ENCODE data around the gene BTC.

The BTC gene

GRCh38 chr4:74757136-74757535 is 37.2 kb downstream of the BTC start:
- Histone ChIP-seq H3K4me1 (ENCODE audit: control insufficient read depth, insufficient read depth, low read length) (no peaks in the 10 kb centered on the region), H3K4me3 (ENCODE audit: low read depth, low read length) (no peak overlapping the region), H3K36me3 (ENCODE audit: control insufficient read depth, insufficient read depth, low read length) (no peaks in the 10 kb centered on the region), H3K27me3 (ENCODE audit: control insufficient read depth, insufficient read depth, low read length) (no peaks in the 10 kb centered on the region), H3K9ac (ENCODE audit: low read length) (no peak overlapping the region), H3K9me3 (ENCODE audit: control insufficient read depth, insufficient read depth, low read depth, low read length) (no peaks in the 10 kb centered on the region), H3K27ac (ENCODE audit: low read depth, low read length) (no peak overlapping the region)

DNA sequence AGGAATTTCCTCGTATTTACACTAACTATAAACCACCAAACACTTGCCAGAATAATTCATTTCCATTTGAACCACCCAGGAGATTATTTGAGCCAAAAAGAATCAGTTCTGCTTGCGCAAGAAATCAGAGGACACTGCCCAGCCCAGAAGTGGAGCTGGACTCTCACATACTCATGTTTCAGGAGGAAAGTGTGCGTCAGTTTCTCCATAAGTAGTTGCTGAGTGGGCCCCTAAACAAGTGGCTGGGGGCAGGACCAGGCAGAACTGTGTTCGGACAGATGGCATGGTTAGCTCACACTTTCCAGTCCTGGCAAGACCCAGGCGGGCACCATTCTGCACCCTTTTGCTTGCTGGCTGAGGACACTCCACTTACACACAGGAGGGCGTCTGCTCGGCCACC is 38.8 kb downstream of the BTC start:
- H3K9me3 ChIP-seq (ENCODE audit: control insufficient read depth, insufficient read depth, low read depth, low read length): no peaks in the 10 kb centered on the region
- no peaks in the 10 kb centered on the region for H3K4me1 ChIP-seq (ENCODE audit: control insufficient read depth, insufficient read depth, low read length)
- no peaks in the 10 kb centered on the region for H3K27me3 ChIP-seq (ENCODE audit: control insufficient read depth, insufficient read depth, low read length)
- no peaks in the 10 kb centered on the region for H3K36me3 ChIP-seq (ENCODE audit: control insufficient read depth, insufficient read depth, low read length)
- no peak overlapping the region for H3K9ac ChIP-seq (ENCODE audit: low read length)
- no peak overlapping the region for H3K4me3 ChIP-seq (ENCODE audit: low read depth, low read length)
- H3K27ac ChIP-seq (ENCODE audit: low read depth, low read length): no peak overlapping the region

DNA sequence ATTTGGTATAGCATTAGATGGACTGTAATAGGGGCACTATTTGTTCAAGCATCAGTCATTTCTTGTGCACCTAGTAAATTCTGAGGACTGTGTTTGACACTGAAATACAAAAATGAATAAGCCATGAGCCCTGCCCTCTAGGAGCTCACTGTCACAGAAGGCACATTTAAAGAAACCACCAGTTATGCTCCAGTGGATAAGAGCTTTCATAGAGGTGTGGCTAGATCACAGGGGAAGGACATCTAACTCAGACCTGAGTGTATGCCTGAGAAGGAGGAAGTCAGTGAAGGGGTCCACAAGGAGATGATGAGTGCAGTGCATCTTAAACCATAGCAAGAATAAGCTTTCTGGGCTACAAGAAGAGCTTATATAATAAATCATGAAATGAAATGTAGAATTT is 40.1 kb downstream of the BTC start:
- Histone ChIP-seq H3K9me3 (ENCODE audit: control insufficient read depth, insufficient read depth, low read depth, low read length) (no peaks in the 10 kb centered on the region), H3K27ac (ENCODE audit: low read depth, low read length) (no peak overlapping the region), H3K36me3 (ENCODE audit: control insufficient read depth, insufficient read depth, low read length) (no peaks in the 10 kb centered on the region), H3K27me3 (ENCODE audit: control insufficient read depth, insufficient read depth, low read length) (no peaks in the 10 kb centered on the region), H3K4me3 (ENCODE audit: low read depth, low read length) (no peak overlapping the region), H3K4me1 (ENCODE audit: control insufficient read depth, insufficient read depth, low read length) (no peaks in the 10 kb centered on the region), H3K9ac (ENCODE audit: low read length) (no peak overlapping the region)

DNA sequence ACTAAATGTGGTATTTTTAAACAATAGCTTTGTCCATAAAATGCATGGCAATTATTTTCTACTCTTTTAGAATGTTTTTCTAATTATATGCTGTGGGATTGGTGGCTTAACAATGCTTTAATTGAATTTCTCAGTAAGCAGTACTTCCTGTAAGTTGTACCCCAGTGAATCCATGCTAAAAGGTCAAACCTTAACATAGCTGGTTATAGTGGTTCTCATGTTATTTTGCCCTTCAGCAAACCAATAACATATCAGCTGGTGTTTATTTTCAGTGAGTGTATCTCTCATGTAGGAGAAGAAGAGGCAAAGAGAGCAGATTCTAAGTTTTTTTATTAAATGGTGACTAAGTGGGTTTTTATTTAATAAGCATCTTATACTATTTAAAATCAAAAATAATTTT is 41.5 kb downstream of the BTC start:
- Histone ChIP-seq H3K4me1 (ENCODE audit: control insufficient read depth, insufficient read depth, low read length) (no peaks in the 10 kb centered on the region), H3K27me3 (ENCODE audit: control insufficient read depth, insufficient read depth, low read length) (no peaks in the 10 kb centered on the region), H3K9me3 (ENCODE audit: control insufficient read depth, insufficient read depth, low read depth, low read length) (no peaks in the 10 kb centered on the region), H3K27ac (ENCODE audit: low read depth, low read length) (no peak overlapping the region), H3K9ac (ENCODE audit: low read length) (no peak overlapping the region), H3K4me3 (ENCODE audit: low read depth, low read length) (no peak overlapping the region), H3K36me3 (ENCODE audit: control insufficient read depth, insufficient read depth, low read length) (no peaks in the 10 kb centered on the region)

DNA sequence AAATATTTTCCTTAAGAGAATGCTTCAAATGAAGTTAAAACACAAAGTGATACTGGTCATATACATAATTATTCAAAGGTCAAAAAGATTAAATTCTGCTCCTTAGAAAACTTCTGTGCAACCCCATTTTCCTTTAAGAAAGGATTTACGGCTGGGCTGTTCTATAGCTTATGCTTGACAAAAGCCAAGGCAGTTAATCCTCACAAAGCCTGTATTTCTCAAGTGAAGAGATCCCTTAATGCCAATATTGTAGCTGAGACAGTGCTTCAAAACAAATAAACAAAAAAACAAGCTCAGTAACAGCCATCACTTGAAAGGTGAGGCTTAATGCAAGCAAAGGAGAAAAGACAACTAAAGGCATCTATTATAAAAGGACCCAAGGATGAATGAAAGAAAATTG is 42.5 kb downstream of the BTC start:
- no peak overlapping the region for H3K4me3 ChIP-seq (ENCODE audit: low read depth, low read length)
- no peaks in the 10 kb centered on the region for H3K36me3 ChIP-seq (ENCODE audit: control insufficient read depth, insufficient read depth, low read length)
- no peaks in the 10 kb centered on the region for H3K27me3 ChIP-seq (ENCODE audit: control insufficient read depth, insufficient read depth, low read length)
- H3K27ac ChIP-seq (ENCODE audit: low read depth, low read length): no peak overlapping the region
- no peaks in the 10 kb centered on the region for H3K4me1 ChIP-seq (ENCODE audit: control insufficient read depth, insufficient read depth, low read length)
- H3K9me3 ChIP-seq (ENCODE audit: control insufficient read depth, insufficient read depth, low read depth, low read length): no peaks in the 10 kb centered on the region
- H3K9ac ChIP-seq (ENCODE audit: low read length): no peak overlapping the region

DNA sequence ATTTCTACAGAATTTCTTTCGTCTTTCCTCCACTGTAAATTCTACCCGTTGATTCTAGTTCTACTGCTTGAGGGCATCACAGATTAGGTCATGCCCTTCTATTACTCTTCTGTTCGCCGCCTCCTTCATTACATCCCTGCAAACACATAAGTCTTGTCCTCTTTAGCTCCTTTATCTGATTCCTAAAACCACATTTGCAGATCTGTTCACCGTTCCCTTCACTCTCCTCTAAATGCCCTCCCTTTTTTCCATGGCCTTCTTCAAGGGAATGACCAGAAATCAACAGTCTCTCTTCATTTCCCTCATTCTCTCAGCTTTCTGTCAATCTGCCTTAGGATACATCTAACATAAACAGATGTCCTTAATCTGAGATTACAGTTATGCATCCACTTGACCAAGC is 43.1 kb downstream of the BTC start:
- Histone ChIP-seq H3K27me3 (ENCODE audit: control insufficient read depth, insufficient read depth, low read length) (no peaks in the 10 kb centered on the region), H3K9ac (ENCODE audit: low read length) (no peak overlapping the region), H3K9me3 (ENCODE audit: control insufficient read depth, insufficient read depth, low read depth, low read length) (no peaks in the 10 kb centered on the region), H3K4me1 (ENCODE audit: control insufficient read depth, insufficient read depth, low read length) (no peaks in the 10 kb centered on the region), H3K27ac (ENCODE audit: low read depth, low read length) (no peak overlapping the region), H3K4me3 (ENCODE audit: low read depth, low read length) (no peak overlapping the region), H3K36me3 (ENCODE audit: control insufficient read depth, insufficient read depth, low read length) (no peaks in the 10 kb centered on the region)

DNA sequence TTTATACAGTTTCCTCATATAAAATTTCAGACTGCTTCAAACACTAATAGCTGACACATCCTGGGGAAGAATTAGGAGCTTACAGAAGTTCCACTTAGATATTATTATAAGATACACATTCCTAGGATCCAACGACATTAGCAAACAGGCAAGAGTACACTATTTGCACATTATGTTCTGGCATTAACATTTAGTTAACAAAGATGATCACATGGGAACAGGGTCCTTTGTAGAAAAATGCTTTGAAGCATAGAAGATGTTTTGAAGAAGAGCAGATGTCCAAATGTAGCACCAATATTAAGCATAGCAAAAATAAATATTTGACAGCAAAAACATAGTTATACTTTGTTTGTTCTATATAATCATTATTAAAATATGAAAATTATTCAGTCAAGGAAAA is 52.1 kb downstream of the BTC start:
- Histone ChIP-seq H3K4me1 (ENCODE audit: control insufficient read depth, insufficient read depth, low read length) (no peaks in the 10 kb centered on the region), H3K9ac (ENCODE audit: low read length) (no peak overlapping the region), H3K27me3 (ENCODE audit: control insufficient read depth, insufficient read depth, low read length) (no peaks in the 10 kb centered on the region), H3K9me3 (ENCODE audit: control insufficient read depth, insufficient read depth, low read depth, low read length) (no peaks in the 10 kb centered on the region), H3K4me3 (ENCODE audit: low read depth, low read length) (no peak overlapping the region), H3K36me3 (ENCODE audit: control insufficient read depth, insufficient read depth, low read length) (no peaks in the 10 kb centered on the region), H3K27ac (ENCODE audit: low read depth, low read length) (no peak overlapping the region)

GRCh38 chr4:74738464-74739143 is 55.7 kb downstream of the BTC start:
- Histone ChIP-seq H3K27ac (ENCODE audit: low read depth, low read length) (no peak overlapping the region), H3K36me3 (ENCODE audit: control insufficient read depth, insufficient read depth, low read length) (no peaks in the 10 kb centered on the region), H3K9ac (ENCODE audit: low read length) (no peak overlapping the region), H3K4me3 (ENCODE audit: low read depth, low read length) (no peak overlapping the region), H3K4me1 (ENCODE audit: control insufficient read depth, insufficient read depth, low read length) (no peaks in the 10 kb centered on the region), H3K27me3 (ENCODE audit: control insufficient read depth, insufficient read depth, low read length) (no peaks in the 10 kb centered on the region), H3K9me3 (ENCODE audit: control insufficient read depth, insufficient read depth, low read depth, low read length) (no peaks in the 10 kb centered on the region)

DNA sequence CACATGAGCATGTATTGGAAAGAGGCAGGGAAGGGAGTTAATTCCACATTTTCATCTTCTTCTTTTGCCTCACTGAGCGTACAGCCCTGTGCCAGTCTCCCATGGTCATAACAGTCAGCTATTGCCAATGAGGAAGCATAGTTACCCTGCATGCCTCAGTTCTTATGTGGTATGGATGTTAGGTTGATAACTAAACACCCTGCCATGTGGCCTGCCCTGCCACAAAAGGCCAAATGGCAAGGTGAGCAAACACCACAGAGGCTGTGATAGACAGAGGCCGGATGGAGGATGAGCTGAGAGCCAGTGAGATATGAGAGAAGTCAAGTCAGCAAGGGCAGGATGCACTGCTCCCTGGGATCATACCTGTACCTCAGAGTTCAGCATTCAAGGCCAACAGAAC is 59.3 kb downstream of the BTC start:
- no peak overlapping the region for H3K9ac ChIP-seq (ENCODE audit: low read length)
- H3K27ac ChIP-seq (ENCODE audit: low read depth, low read length): no peak overlapping the region
- no peaks in the 10 kb centered on the region for H3K27me3 ChIP-seq (ENCODE audit: control insufficient read depth, insufficient read depth, low read length)
- no peaks in the 10 kb centered on the region for H3K4me1 ChIP-seq (ENCODE audit: control insufficient read depth, insufficient read depth, low read length)
- no peaks in the 10 kb centered on the region for H3K36me3 ChIP-seq (ENCODE audit: control insufficient read depth, insufficient read depth, low read length)
- no peaks in the 10 kb centered on the region for H3K9me3 ChIP-seq (ENCODE audit: control insufficient read depth, insufficient read depth, low read depth, low read length)
- H3K4me3 ChIP-seq (ENCODE audit: low read depth, low read length): no peak overlapping the region

GRCh38 chr4:74733756-74734155 is 60.6 kb downstream of the BTC start:
- Histone ChIP-seq H3K4me1 (ENCODE audit: control insufficient read depth, insufficient read depth, low read length) (no peaks in the 10 kb centered on the region), H3K36me3 (ENCODE audit: control insufficient read depth, insufficient read depth, low read length) (no peaks in the 10 kb centered on the region)

DNA sequence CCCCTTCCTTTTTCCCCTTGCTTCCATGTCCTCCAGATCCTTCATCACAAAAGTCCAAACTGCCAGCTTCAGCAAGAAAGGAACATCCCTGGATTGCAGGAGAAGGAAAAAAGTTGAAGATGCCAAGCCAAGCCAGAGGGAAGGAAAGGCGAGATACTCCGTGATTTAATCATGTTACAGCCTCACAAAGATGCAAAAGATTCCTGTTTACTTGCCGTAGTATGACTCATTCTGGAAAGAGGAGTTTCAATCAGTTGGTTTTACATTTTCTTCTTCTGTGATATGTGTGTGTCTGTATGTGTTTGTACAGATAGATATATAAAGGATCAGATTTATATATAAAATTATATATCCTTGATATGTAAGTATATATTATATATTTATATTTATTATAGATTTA is 69.3 kb downstream of the BTC start:
- Histone ChIP-seq H3K9ac (ENCODE audit: low read length) (no peak overlapping the region), H3K9me3 (ENCODE audit: control insufficient read depth, insufficient read depth, low read depth, low read length) (no peaks in the 10 kb centered on the region), H3K27me3 (ENCODE audit: control insufficient read depth, insufficient read depth, low read length) (no peaks in the 10 kb centered on the region), H3K36me3 (ENCODE audit: control insufficient read depth, insufficient read depth, low read length) (no peaks in the 10 kb centered on the region), H3K4me1 (ENCODE audit: control insufficient read depth, insufficient read depth, low read length) (no peaks in the 10 kb centered on the region), H3K4me3 (ENCODE audit: low read depth, low read length) (no peak overlapping the region), H3K27ac (ENCODE audit: low read depth, low read length) (no peak overlapping the region)

More at GRCh38 chr4:74733756-74734155, 60.6 kb downstream of the BTC start:
- Histone ChIP-seq H3K4me3 (ENCODE audit: low read depth, low read length) (no peak overlapping the region), H3K9me3 (ENCODE audit: control insufficient read depth, insufficient read depth, low read depth, low read length) (no peaks in the 10 kb centered on the region), H3K9ac (ENCODE audit: low read length) (no peak overlapping the region), H3K27ac (ENCODE audit: low read depth, low read length) (no peak overlapping the region), H3K27me3 (ENCODE audit: control insufficient read depth, insufficient read depth, low read length) (no peaks in the 10 kb centered on the region)

DNA sequence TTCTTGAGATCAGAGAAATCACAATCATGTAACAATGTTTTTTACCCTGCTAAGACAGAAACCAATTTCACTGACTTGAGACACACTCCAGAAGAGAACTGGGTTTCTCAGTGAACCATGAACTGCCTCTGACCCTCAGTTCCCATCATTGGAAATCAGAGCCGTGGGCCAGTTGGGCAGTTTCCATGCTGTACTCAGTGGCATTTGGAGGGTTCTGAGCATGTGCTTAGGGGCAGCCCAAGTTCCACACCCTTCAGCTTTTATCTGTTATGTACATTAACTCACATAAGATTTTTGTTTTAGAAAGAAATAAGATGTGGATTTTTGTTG is 77.9 kb downstream of the BTC start:
- Histone ChIP-seq H3K36me3 (ENCODE audit: control insufficient read depth, insufficient read depth, low read length) (no peaks in the 10 kb centered on the region), H3K9ac (ENCODE audit: low read length) (no peak overlapping the region), H3K27me3 (ENCODE audit: control insufficient read depth, insufficient read depth, low read length) (no peaks in the 10 kb centered on the region), H3K4me1 (ENCODE audit: control insufficient read depth, insufficient read depth, low read length) (no peaks in the 10 kb centered on the region), H3K27ac (ENCODE audit: low read depth, low read length) (no peak overlapping the region), H3K9me3 (ENCODE audit: control insufficient read depth, insufficient read depth, low read depth, low read length) (peaks cover 7% of the 10 kb centered on the region), H3K4me3 (ENCODE audit: low read depth, low read length) (no peak overlapping the region)
